Caco-2 (cell line): Measurements from ENCODE around the gene TBL2. TPM values are rescaled to one million over a fixed set of nuclear protein-coding genes. Genes with fewer than 3 reads are reported as not detected.

Experiments
- BruUV-seq: library from RNA; stranded (reverse); fragments of 400-500 nt; replicated peaks from 2 replicates; lab custom pipeline; 2021; lab: Mats Ljungman, UMichigan
- CTCF ChIA-PET: fragments of 300-600 bp; sonication (Branson Sonifier 250); formaldehyde crosslinking; loops from one replicate; lab custom pipeline; 2022; ENCODE audit warnings: antibody characterized with exemption; lab: Charles Lee
- POLR2A ChIA-PET: fragments of 300-600 bp; sonication (Branson Sonifier 250); formaldehyde crosslinking; loops from one replicate; lab custom pipeline; 2022; ENCODE audit warnings: antibody characterized with exemption; lab: Charles Lee
- DNase-seq, 2 experiments: peaks; one replicate each; pipeline versions ENCODE4 v3.0.0 to v3.0.0-alpha.2; 2020 to 2022
- H3K27me3 ChIP-seq: replicated peaks from 2 replicates; pipeline ENCODE4 v1.6.0; 2011; ENCODE audit warnings: low read length; ENCODE audit not compliant: control insufficient read depth, insufficient read depth
- H3K36me3 ChIP-seq: 2 replicates; pipeline ENCODE4 v1.5.1; 2011; ENCODE audit warnings: low read length; ENCODE audit not compliant: control insufficient read depth, insufficient read depth
- H3K4me1 ChIP-seq: fragments of 250-450 bp; sonication (Bioruptor Pico); 2 replicates; pipeline ENCODE4 v1.5.1; 2020; ENCODE audit warnings: mild to moderate bottlenecking
- H3K4me3 ChIP-seq: 2 replicates; pipeline ENCODE4 v1.5.1; 2011; ENCODE audit warnings: low read depth, mild to moderate bottlenecking, control low read depth, low read length
- H3K9me3 ChIP-seq: fragments of 250-450 bp; sonication (Bioruptor Pico); 2 replicates; pipeline ENCODE4 v1.5.1; 2020; ENCODE audit warnings: mild to moderate bottlenecking, moderate library complexity
- H3K27ac Mint-ChIP-seq: one replicate; pipeline ENCODE4 v1.8.0; 2022; ENCODE audit warnings: mixed read lengths; ENCODE audit not compliant: unreplicated experiment
- H3K27me3 Mint-ChIP-seq: one replicate; pipeline ENCODE4 v1.8.0; 2022; ENCODE audit warnings: mixed read lengths; ENCODE audit not compliant: insufficient read depth, unreplicated experiment
- H3K36me3 Mint-ChIP-seq: one replicate; pipeline ENCODE4 v1.8.0; 2022; ENCODE audit warnings: mild to moderate bottlenecking, mixed read lengths; ENCODE audit not compliant: insufficient read depth, unreplicated experiment
- H3K4me1 Mint-ChIP-seq: one replicate; pipeline ENCODE4 v1.8.0; 2022; ENCODE audit warnings: low read depth, mixed read lengths; ENCODE audit not compliant: unreplicated experiment
- H3K4me3 Mint-ChIP-seq: one replicate; pipeline ENCODE4 v1.8.0; 2022; ENCODE audit warnings: mild to moderate bottlenecking, moderate library complexity, mixed read lengths; ENCODE audit not compliant: unreplicated experiment
- H3K9me3 Mint-ChIP-seq: one replicate; pipeline ENCODE4 v1.8.0; 2022; ENCODE audit warnings: mixed read lengths; ENCODE audit not compliant: unreplicated experiment
- intact Hi-C: fragments of 100-400 bp; cut with micrococcal nuclease; formaldehyde crosslinking; loops from one replicate; pipeline ENCODE4 v1.10.0; 2022; ENCODE audit not compliant: unreplicated experiment
- total RNA-seq: library from RNA; stranded (reverse); gene quantifications from 2 replicates; pipeline ENCODE4 v1.2.3, GENCODE V29; 2022
- TF ChIP-seq, protein P1 (sequence below), 2 experiments: fragments of 200-600 bp in 1 of 2; IDR thresholded peaks; 1 replicate in 1 of 2; 2 replicates in 1 of 2; pipeline versions ENCODE4 v1.5.1 to v1.8.0; 2011 to 2022; ENCODE audit warnings: antibody characterized with exemption in 1 of 2, control low read depth in 1 of 2, inconsistent platforms in 1 of 2, low read depth in 1 of 2, low read length in 1 of 2, mild to moderate bottlenecking in 1 of 2, moderate library complexity in 1 of 2; ENCODE audit not compliant: insufficient read depth in 1 of 2, severe bottlenecking in 1 of 2, unreplicated experiment in 1 of 2

TBL2 gene
- total RNA-seq, 1 experiment from 2014 or later: 76.8 TPM

DNA sequence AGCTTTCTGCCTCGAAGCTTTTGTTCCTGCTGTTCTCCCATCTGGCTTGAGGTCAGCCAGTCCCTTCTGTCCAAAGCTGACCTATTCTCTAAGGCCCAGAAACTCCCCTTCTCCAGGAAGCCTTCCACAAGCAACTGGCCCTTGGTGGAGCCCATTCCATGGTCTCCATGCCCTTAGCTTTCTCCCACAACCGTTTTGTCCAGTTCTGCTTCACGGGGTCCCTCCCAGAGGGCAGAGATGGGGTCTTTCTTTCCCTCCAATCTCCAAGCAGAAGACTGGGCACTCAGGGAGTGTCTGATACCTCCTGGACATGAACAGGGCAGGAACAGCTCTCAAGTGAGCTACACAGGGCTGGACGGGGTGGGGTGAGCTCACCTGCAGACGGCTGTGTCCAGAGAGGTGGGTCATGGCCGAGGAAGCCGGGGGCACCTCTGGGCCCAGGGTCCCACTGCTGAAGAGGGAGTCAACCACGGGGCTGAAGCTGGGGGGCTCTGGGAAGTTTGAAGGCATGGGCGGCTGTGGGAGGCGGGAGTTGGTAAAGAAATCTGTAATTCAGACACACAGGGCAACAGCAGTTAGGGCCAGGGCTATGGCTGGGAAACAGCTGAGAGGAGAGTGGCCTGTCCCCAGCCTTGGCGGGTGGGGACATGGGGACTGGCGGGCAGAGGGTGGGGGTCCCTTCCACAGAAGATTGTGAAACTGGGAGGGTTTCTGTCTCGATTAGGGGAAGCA, 20.9 kb upstream of the TBL2 start:
- no peaks in the 10 kb centered on the region for H3K9me3 Mint-ChIP-seq
- no peak for DNase-seq
- no peaks in the 10 kb centered on the region for H3K4me1 Mint-ChIP-seq
- ChIA-PET POLR2A (interaction anchor here (0.6 kb wide), 1 partner anchor 120 kb away, joined by 3 read pairs; no protein-coding TSS in a partner anchor), CTCF (no interaction called here)
- peaks cover 6% of the 10 kb centered on the region for H3K27me3 Mint-ChIP-seq
- TF ChIP-seq, protein P1, sequence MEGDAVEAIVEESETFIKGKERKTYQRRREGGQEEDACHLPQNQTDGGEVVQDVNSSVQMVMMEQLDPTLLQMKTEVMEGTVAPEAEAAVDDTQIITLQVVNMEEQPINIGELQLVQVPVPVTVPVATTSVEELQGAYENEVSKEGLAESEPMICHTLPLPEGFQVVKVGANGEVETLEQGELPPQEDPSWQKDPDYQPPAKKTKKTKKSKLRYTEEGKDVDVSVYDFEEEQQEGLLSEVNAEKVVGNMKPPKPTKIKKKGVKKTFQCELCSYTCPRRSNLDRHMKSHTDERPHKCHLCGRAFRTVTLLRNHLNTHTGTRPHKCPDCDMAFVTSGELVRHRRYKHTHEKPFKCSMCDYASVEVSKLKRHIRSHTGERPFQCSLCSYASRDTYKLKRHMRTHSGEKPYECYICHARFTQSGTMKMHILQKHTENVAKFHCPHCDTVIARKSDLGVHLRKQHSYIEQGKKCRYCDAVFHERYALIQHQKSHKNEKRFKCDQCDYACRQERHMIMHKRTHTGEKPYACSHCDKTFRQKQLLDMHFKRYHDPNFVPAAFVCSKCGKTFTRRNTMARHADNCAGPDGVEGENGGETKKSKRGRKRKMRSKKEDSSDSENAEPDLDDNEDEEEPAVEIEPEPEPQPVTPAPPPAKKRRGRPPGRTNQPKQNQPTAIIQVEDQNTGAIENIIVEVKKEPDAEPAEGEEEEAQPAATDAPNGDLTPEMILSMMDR (IDR thresholded peaks at IDR 0.05; ENCODE audit: insufficient read depth in 1 of 2, low read depth in 1 of 2, low read length in 1 of 2, severe bottlenecking in 1 of 2, unreplicated experiment in 1 of 2): no peak
- no peaks in the 10 kb centered on the region for H3K36me3 ChIP-seq
- BruUV-seq: no TSS peak
- H3K4me1 ChIP-seq: no peaks in the 10 kb centered on the region
- peaks cover 6% of the 10 kb centered on the region for H3K36me3 Mint-ChIP-seq
- intact Hi-C loops: no loop called here
- H3K4me3 Mint-ChIP-seq: no peak overlapping the region
- H3K27me3 ChIP-seq: no peaks in the 10 kb centered on the region
- no peak overlapping the region for H3K4me3 ChIP-seq
- H3K27ac Mint-ChIP-seq: no peak overlapping the region
- H3K9me3 ChIP-seq: no peaks in the 10 kb centered on the region

DNA sequence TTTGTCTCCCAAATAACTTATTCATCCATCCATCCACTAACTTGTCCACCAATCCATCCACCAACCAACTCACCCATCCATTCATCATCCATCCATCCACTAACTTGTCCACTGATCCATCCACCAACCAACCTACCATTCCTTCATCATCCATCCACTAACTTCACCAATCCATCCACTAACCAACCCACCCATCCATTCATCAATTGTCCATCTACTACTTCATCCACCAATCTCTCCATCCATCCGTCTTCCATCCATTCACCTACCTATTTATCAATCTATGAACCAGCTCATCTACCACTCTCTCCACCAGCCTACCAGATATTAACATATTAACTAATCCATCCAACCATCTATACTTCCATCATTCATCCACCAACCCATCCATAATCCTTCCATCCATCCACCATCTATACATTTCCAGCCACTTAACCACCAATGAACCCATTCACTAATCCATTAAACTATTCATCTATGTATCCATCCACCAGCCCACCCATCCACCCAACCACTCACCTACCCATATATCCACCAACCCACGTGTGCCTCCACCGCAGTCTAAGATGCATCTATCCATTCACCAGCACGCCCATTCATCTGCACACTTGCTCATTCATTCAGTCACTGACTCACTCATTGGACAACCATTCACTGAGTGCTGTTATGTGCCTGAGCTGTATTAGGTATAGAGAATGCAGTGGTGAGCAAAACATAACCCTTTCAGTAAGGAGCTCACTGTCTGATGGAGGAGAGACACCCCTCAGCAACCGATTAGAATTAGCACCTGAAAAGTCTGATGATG, 19.8 kb upstream of the TBL2 start:
- Histone ChIP-seq H3K4me1 (no peaks in the 10 kb centered on the region), H3K4me3 (no peak overlapping the region), H3K27me3 (no peaks in the 10 kb centered on the region), H3K9me3 (no peaks in the 10 kb centered on the region), H3K36me3 (no peaks in the 10 kb centered on the region)
- Mint-ChIP-seq H3K4me1 (no peaks in the 10 kb centered on the region), H3K27ac (no peak overlapping the region), H3K9me3 (no peaks in the 10 kb centered on the region), H3K4me3 (no peak overlapping the region), H3K36me3 (peaks cover 7% of the 10 kb centered on the region), H3K27me3 (peaks cover 6% of the 10 kb centered on the region)
- DNase-seq: no peak
- ChIA-PET CTCF (no interaction called here), POLR2A (no interaction called here)
- TF ChIP-seq, protein P1 (IDR thresholded peaks at IDR 0.05; ENCODE audit: insufficient read depth in 1 of 2, low read depth in 1 of 2, low read length in 1 of 2, severe bottlenecking in 1 of 2, unreplicated experiment in 1 of 2): no peak
- BruUV-seq: no TSS peak
- intact Hi-C loops: no loop called here

DNA sequence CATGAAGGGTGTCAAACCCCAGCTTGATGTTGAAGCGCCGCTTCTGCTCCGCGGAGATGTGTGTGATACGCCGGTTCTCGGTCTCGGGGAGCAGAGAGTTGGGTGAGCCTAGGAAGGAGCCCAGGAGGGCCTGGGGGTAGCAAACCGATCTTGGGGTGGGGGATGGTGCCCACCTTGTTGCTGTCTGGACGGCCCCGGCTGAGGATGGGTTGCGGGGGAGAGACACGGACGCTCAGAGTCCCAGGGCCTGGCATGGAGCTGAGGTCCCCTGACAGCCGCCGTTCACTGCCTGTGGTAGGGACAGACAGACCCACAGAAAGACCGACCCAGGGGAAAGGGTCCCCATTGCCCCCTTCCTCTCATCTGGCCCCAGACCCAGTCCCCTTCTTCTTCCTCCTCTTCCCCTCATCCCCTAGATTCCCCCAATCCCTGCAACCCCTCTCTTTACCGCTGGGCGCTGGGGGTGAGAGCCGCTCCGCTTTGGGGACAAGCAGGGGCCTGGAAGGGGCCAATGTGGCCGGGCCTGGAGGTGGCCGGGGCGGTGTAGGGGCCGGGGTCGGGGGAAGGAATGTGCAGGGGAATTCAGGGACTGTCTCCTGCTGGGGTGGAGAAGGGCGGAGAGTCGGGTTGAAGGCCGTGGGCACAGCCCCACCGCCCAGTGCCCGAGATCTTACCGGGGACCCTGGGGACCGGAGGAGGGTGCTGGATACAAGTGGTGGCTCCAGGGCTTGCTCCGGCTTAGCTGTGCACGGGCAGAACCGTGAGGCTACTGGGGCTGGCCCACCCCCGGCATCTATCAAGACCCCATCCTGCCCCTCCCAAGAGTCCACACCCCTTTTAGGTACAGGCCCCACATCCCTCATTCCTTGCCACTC, 18.0 kb upstream of the TBL2 start:
- no peak overlapping the region for H3K4me3 ChIP-seq
- no peaks in the 10 kb centered on the region for H3K9me3 Mint-ChIP-seq
- no peaks in the 10 kb centered on the region for H3K9me3 ChIP-seq
- H3K27me3 Mint-ChIP-seq: peaks cover 9% of the 10 kb centered on the region
- no peaks in the 10 kb centered on the region for H3K4me1 ChIP-seq
- ChIA-PET POLR2A (no interaction called here), CTCF (interaction anchor here (0.6 kb wide), 1 partner anchor 52 kb away, joined by 3 read pairs; no protein-coding TSS in a partner anchor)
- H3K36me3 ChIP-seq: no peaks in the 10 kb centered on the region
- H3K4me1 Mint-ChIP-seq: no peaks in the 10 kb centered on the region
- H3K27ac Mint-ChIP-seq: no peak overlapping the region
- TF ChIP-seq, protein P1 (IDR thresholded peaks at IDR 0.05; ENCODE audit: insufficient read depth in 1 of 2, low read depth in 1 of 2, low read length in 1 of 2, severe bottlenecking in 1 of 2, unreplicated experiment in 1 of 2): no peak
- no peaks in the 10 kb centered on the region for H3K27me3 ChIP-seq
- peaks cover 7% of the 10 kb centered on the region for H3K36me3 Mint-ChIP-seq
- no peak for DNase-seq
- intact Hi-C loops: no loop called here
- BruUV-seq: TSS peak; percentile 26
- no peak overlapping the region for H3K4me3 Mint-ChIP-seq
